GM12892 (cell line): ENCODE data around the gene EXOC6.

Experiments used
- POLR2AphosphoS5 ChIP-seq: IDR thresholded peaks from 2 replicates; pipeline ENCODE4 v1.6.1; 2011; ENCODE audit warnings: low read depth, low read length, control low read depth
- TAF1 ChIP-seq: IDR thresholded peaks from 2 replicates; pipeline ENCODE4 v1.6.1; 2011; ENCODE audit warnings: low read depth, mild to moderate bottlenecking, control low read depth, low read length, borderline replicate concordance

- TF ChIP-seq TAF1 (no peak), POLR2AphosphoS5 (no peak)
Measured at GRCh38 chr10:92957223-92958010, 109.1 kb downstream of the EXOC6 start.
